ENCODE data around the gene CCDC60. TPM values are rescaled to one million over a fixed set of nuclear protein-coding genes. Genes with fewer than 3 reads are reported as not detected.

CCDC60 gene
- total RNA-seq, 1 donor from 2014 or later: not detected

GRCh38 chr12:119412306-119412705 is 77.8 kb downstream of the CCDC60 start:
- H3K4me3 ChIP-seq: no peak overlapping the region
- H3K4me1 ChIP-seq: peaks cover 12% of the 10 kb centered on the region
- intact Hi-C loops (cut with DNase I): loop anchor here (5.0 kb wide), 1 partner anchor 295 kb away; no protein-coding TSS in a partner anchor
- ATAC-seq (no peak), DNase-seq (no peak)
- no peaks in the 10 kb centered on the region for H3K27me3 ChIP-seq
- no peaks in the 10 kb centered on the region for H3K36me3 ChIP-seq
- TF ChIP-seq CTCF (IDR thresholded peaks at IDR 0.05): no peak
- H3K27ac ChIP-seq: no peak overlapping the region
- no peaks in the 10 kb centered on the region for H3K9me3 ChIP-seq

GRCh38 chr12:119412811-119413794 is 78.6 kb downstream of the CCDC60 start:
- no peak overlapping the region for H3K27ac ChIP-seq
- no peaks in the 10 kb centered on the region for H3K27me3 ChIP-seq
- H3K4me1 ChIP-seq: peaks cover 12% of the 10 kb centered on the region
- intact Hi-C loops (cut with DNase I): loop anchor here (5.0 kb wide), 1 partner anchor 296 kb away; no protein-coding TSS in a partner anchor
- peak; percentile 74 for ATAC-seq
- H3K36me3 ChIP-seq: no peaks in the 10 kb centered on the region
- no peaks in the 10 kb centered on the region for H3K9me3 ChIP-seq
- TF ChIP-seq CTCF (IDR thresholded peaks at IDR 0.05): peak; percentile 89
- DNase-seq: no peak
- no peak overlapping the region for H3K4me3 ChIP-seq

GRCh38 chr12:119415714-119416113 is 81.2 kb downstream of the CCDC60 start:
- ATAC-seq: no peak
- intact Hi-C loops (cut with DNase I): no loop called here
- no peak overlapping the region for H3K27ac ChIP-seq

DNA sequence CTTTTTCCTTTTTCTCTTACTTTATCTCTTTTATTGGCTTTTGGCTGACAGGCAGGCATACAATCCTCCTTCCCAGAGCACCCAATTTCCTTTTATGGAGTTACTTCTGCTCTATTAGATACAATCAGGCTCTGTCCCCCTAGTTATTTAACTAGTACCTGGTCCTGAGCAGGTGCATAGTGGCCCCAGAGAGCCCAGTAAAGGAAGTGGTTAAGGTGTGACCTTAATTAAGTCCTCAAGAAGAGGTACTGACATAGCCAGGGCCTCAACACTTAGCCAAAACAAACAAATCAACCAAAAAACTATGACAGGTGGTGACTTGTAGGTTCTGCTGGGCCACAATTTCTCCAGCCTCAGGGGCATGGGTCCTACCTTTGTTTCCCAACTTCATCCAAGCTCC is 82.9 kb downstream of the CCDC60 start:
- DNase-seq: no peak
- peak; percentile 37 for ATAC-seq
- Histone ChIP-seq H3K4me1 (peaks cover 10% of the 10 kb centered on the region), H3K36me3 (no peaks in the 10 kb centered on the region), H3K9me3 (no peaks in the 10 kb centered on the region), H3K27me3 (no peaks in the 10 kb centered on the region), H3K27ac (no peak overlapping the region), H3K4me3 (no peak overlapping the region)
- no peak for TF ChIP-seq CTCF (IDR thresholded peaks at IDR 0.05)
- intact Hi-C loops (cut with DNase I): no loop called here

More at GRCh38 chr12:119415714-119416113, 81.2 kb downstream of the CCDC60 start:
- no peak for DNase-seq
- H3K27me3 ChIP-seq: no peaks in the 10 kb centered on the region
- no peak for TF ChIP-seq CTCF (IDR thresholded peaks at IDR 0.05)
- H3K4me1 ChIP-seq: peaks cover 12% of the 10 kb centered on the region
- no peaks in the 10 kb centered on the region for H3K36me3 ChIP-seq
- H3K9me3 ChIP-seq: no peaks in the 10 kb centered on the region
- no peak overlapping the region for H3K4me3 ChIP-seq

DNA sequence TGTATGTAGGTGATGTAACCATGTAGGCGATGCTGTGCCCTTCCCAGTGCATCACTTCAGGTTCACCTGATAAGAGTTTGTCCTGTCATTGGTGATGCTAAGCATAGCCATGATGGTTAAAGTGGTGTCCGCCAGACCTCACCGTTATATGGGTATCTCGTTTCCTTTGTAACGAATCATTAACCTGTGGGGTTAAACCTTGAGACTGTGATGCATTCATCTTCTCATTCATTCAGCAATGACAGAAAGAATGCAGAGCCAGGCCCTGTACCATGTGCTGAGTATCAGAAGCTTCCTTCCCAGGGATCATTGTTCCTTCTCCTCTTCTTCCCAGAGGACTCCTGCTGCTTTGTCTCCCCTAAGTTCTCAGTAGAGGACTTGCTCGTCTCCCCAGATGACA is 84.9 kb downstream of the CCDC60 start:
- intact Hi-C loops (cut with DNase I): no loop called here
- DNase-seq: no peak
- Histone ChIP-seq H3K36me3 (no peaks in the 10 kb centered on the region), H3K27ac (no peak overlapping the region), H3K9me3 (no peaks in the 10 kb centered on the region), H3K27me3 (no peaks in the 10 kb centered on the region), H3K4me3 (no peak overlapping the region), H3K4me1 (no peaks in the 10 kb centered on the region)
- TF ChIP-seq CTCF (IDR thresholded peaks at IDR 0.05): no peak
- ATAC-seq: no peak

All from upper lobe of right lung (tissue), 1 donor.